CD4-positive, alpha-beta T cell (primary cell): ENCODE data around the gene SMIM38. TPM values are rescaled to one million over a fixed set of nuclear protein-coding genes. Genes with fewer than 3 reads are reported as not detected.

Source experiments
- ATAC-seq: fragments of 200-7000 bp; cut with Tn5 transposase; one replicate; pipeline ENCODE4 v1.10.0; 2022; ENCODE audit warnings: mild to moderate bottlenecking; ENCODE audit not compliant: poor library complexity
- CTCF ChIA-PET: fragments of 350-600 bp; sonication (Branson Sonifier 250); formaldehyde crosslinking; loops from one replicate; lab custom pipeline; 2021; ENCODE audit warnings: antibody characterized with exemption, inconsistent platforms; lab: Charles Lee
- POLR2A ChIA-PET: fragments of 350-600 bp; sonication (Branson Sonifier 250); formaldehyde crosslinking; loops from one replicate; lab custom pipeline; 2021; ENCODE audit warnings: antibody characterized with exemption, inconsistent platforms; lab: Charles Lee
- DNase-seq, 14 experiments: peaks; one replicate each; pipeline ENCODE4 v3.0.0-alpha.2; 2013 to 2020; ENCODE audit warnings: mixed read lengths in 2 of 14
- H3K27ac ChIP-seq, 2 donors: one replicate each; pipeline versions ENCODE4 v1.5.1 to v1.7.0; 2013; ENCODE audit warnings: low read length in 2 of 2, low read depth in 1 of 2, mild to moderate bottlenecking in 1 of 2
- H3K27me3 ChIP-seq, 2 experiments: 1 replicate in 1 of 2; 2 replicates in 1 of 2; pipeline versions ENCODE4 v1.6.1 to v1.7.0; 2013; ENCODE audit warnings: low read length in 2 of 2, control low read depth in 1 of 2, mild to moderate bottlenecking in 1 of 2, moderate library complexity in 1 of 2; ENCODE audit not compliant: insufficient read depth in 2 of 2, control insufficient read depth in 1 of 2
- H3K36me3 ChIP-seq: one replicate; pipeline ENCODE4 v1.6.1; 2013; ENCODE audit warnings: low read length, control low read depth; ENCODE audit not compliant: insufficient read depth
- H3K4me1 ChIP-seq: one replicate; pipeline ENCODE4 v1.6.1; 2013; ENCODE audit warnings: low read length, control low read depth; ENCODE audit not compliant: insufficient read depth
- H3K4me3 ChIP-seq: one replicate; pipeline ENCODE4 v1.5.1; 2013; ENCODE audit warnings: mild to moderate bottlenecking, low read length, moderate library complexity
- H3K9me3 ChIP-seq, 2 experiments: 1 replicate in 1 of 2; 2 replicates in 1 of 2; pipeline versions ENCODE4 v1.6.1 to v1.7.0; 2013; ENCODE audit warnings: low read length in 2 of 2, mild to moderate bottlenecking in 2 of 2, control low read depth in 1 of 2, moderate library complexity in 1 of 2; ENCODE audit not compliant: control insufficient read depth in 1 of 2, insufficient read depth in 1 of 2
- H3K27ac Mint-ChIP-seq: one replicate; pipeline ENCODE4 v1.8.0; 2020; ENCODE audit warnings: mixed read lengths
- H3K27me3 Mint-ChIP-seq: one replicate; pipeline ENCODE4 v1.8.0; 2021; ENCODE audit warnings: mixed read lengths
- H3K36me3 Mint-ChIP-seq: one replicate; pipeline ENCODE4 v1.8.0; 2021; ENCODE audit warnings: low read depth, mixed read lengths
- H3K4me1 Mint-ChIP-seq: one replicate; pipeline ENCODE4 v1.8.0; 2021; ENCODE audit warnings: low read depth, mixed read lengths
- H3K4me3 Mint-ChIP-seq: one replicate; pipeline ENCODE4 v1.8.0; 2020; ENCODE audit warnings: mild to moderate bottlenecking, mixed read lengths
- H3K9me3 Mint-ChIP-seq: one replicate; pipeline ENCODE4 v1.8.0; 2020; ENCODE audit warnings: mixed read lengths
- CTCF ChIP-seq: fragments of 200-600 bp; IDR thresholded peaks from one replicate; pipeline ENCODE4 v1.8.0; 2022; ENCODE audit warnings: antibody characterized with exemption, mild to moderate bottlenecking
- intact Hi-C, 2 experiments: fragments of 100-400 bp; cut with DNase I in 1 of 2; cut with micrococcal nuclease in 1 of 2; formaldehyde crosslinking; loops; one replicate each; pipeline versions ENCODE4 v1.15.1 to v1.9.0; 2023 to 2025; cut with DNase I, micrococcal nuclease
- total RNA-seq, 174 experiments: library from RNA in 2 of 174; stranded (reverse) in 2 of 174; gene quantifications; one replicate each; pipeline ENCODE4 v1.2.3 and lab custom pipeline; 2021 to 2026

SMIM38 gene
- total RNA-seq, 2 experiments from 2014 or later, result 0.08 to 0.30 TPM

GRCh38 chr11:69151836-69152235 is 3.9 kb upstream of the SMIM38 start:
- Histone ChIP-seq H3K9me3 (peaks cover 6 to 10% of the 10 kb centered on the region in 2 experiments), H3K4me3 (no peak overlapping the region), H3K27ac (no peak overlapping the region), H3K27me3 (no peaks in the 10 kb centered on the region), H3K36me3 (no peaks in the 10 kb centered on the region), H3K4me1 (peaks cover 5% of the 10 kb centered on the region)
- Mint-ChIP-seq H3K36me3 (no peaks in the 10 kb centered on the region), H3K27ac (no peak overlapping the region), H3K4me3 (no peak overlapping the region), H3K4me1 (no peaks in the 10 kb centered on the region), H3K27me3 (peaks cover 4% of the 10 kb centered on the region), H3K9me3 (no peaks in the 10 kb centered on the region)
- intact Hi-C loops, result no loop called here
- CTCF ChIA-PET, result no interaction called here
- ATAC-seq (no peak), DNase-seq (no peak)
- POLR2A ChIA-PET, result no interaction called here
- no peak for TF ChIP-seq CTCF

GRCh38 chr11:69152733-69153421 is 2.9 kb upstream of the SMIM38 start:
- ChIA-PET CTCF (no interaction called here), POLR2A (no interaction called here)
- intact Hi-C loops, result no loop called here
- Histone ChIP-seq H3K36me3 (no peaks in the 10 kb centered on the region), H3K27me3 (peaks cover 2 to 4% of the 10 kb centered on the region in 2 experiments), H3K27ac (no peak overlapping the region), H3K4me3 (no peak overlapping the region), H3K9me3 (peaks cover 0 to 12% of the 10 kb centered on the region in 2 experiments), H3K4me1 (peaks cover 14% of the 10 kb centered on the region)
- TF ChIP-seq CTCF, result no peak
- H3K4me3 Mint-ChIP-seq, result no peak overlapping the region
- no peaks in the 10 kb centered on the region for H3K36me3 Mint-ChIP-seq
- DNase-seq (no peak), ATAC-seq (no peak)
- H3K9me3 Mint-ChIP-seq, result no peaks in the 10 kb centered on the region
- H3K27me3 Mint-ChIP-seq, result peaks cover 4% of the 10 kb centered on the region
- no peaks in the 10 kb centered on the region for H3K4me1 Mint-ChIP-seq
- no peak overlapping the region for H3K27ac Mint-ChIP-seq

GRCh38 chr11:69153661-69154060 is 2.1 kb upstream of the SMIM38 start:
- no peak for DNase-seq
- ATAC-seq, result no peak
- H3K4me3 Mint-ChIP-seq, result no peak overlapping the region
- no peak for TF ChIP-seq CTCF
- H3K9me3 Mint-ChIP-seq, result no peaks in the 10 kb centered on the region
- no peak overlapping the region for H3K27ac ChIP-seq
- POLR2A ChIA-PET, result no interaction called here
- H3K4me1 ChIP-seq, result peaks cover 14% of the 10 kb centered on the region
- no peaks in the 10 kb centered on the region for H3K4me1 Mint-ChIP-seq
- intact Hi-C loops, result no loop called here
- H3K4me3 ChIP-seq, result no peak overlapping the region
- peaks cover 4% of the 10 kb centered on the region for H3K27me3 Mint-ChIP-seq
- H3K27ac Mint-ChIP-seq, result no peak overlapping the region
- CTCF ChIA-PET, result no interaction called here
- H3K36me3 ChIP-seq, result no peaks in the 10 kb centered on the region
- H3K9me3 ChIP-seq, result peaks cover 0 to 13% of the 10 kb centered on the region in 2 experiments
- H3K27me3 ChIP-seq, result peaks cover 4 to 9% of the 10 kb centered on the region in 2 experiments
- no peaks in the 10 kb centered on the region for H3K36me3 Mint-ChIP-seq
